K562 (cell line): ENCODE results near the gene SLC22A3. TPM values are rescaled to one million over a fixed set of nuclear protein-coding genes. Genes with fewer than 3 reads are reported as not detected.

ENCODE experiments used
- ATAC-seq: fragments of 200-7000 bp; cut with Tn5 transposase; 3 replicates; pipeline ENCODE4 v1.9.1; 2020; ENCODE audit warnings: moderate library complexity
- BruUV-seq: library from RNA; stranded (reverse); fragments of 400-500 nt; replicated peaks from 2 replicates; lab custom pipeline; 2021; lab: Mats Ljungman, UMichigan
- CTCF ChIA-PET: fragments of 300-600 bp; formaldehyde crosslinking; extraction: SDS; loops from one replicate; lab custom pipeline; 2021; ENCODE audit warnings: low intra/inter-chr PET ratio; lab: Yijun Ruan, JAX
- POLR2A ChIA-PET: fragments of 300-600, 350-650 bp; sonication (Branson Sonifier 250); formaldehyde crosslinking; extraction: SDS; loops from one replicate; lab custom pipeline; 2021; ENCODE audit warnings: antibody characterized with exemption, inconsistent platforms; lab: Yijun Ruan, JAX
- DNase-seq, 4 experiments: peaks; one replicate each; pipeline versions ENCODE4 v3.0.0 to v3.0.0-alpha.2; 2011 to 2018; ENCODE audit warnings: low spot score in 3 of 4, mixed read lengths in 3 of 4; ENCODE audit errors: extremely low read depth in 1 of 4
- FAIRE-seq: peaks from 2 replicates; lab custom pipeline; 2011; peaks lifted over from hg19 to GRCh38; lab: Jason Lieb, UNC
- H2AFZ ChIP-seq: 2 replicates; pipeline ENCODE4 v1.6.0; 2011; ENCODE audit warnings: low read depth, low read length, control low read depth, inconsistent platforms
- H3K27ac ChIP-seq: fragments of 200-600 bp; 3 replicates; pipeline ENCODE4 v1.8.0; 2011; ENCODE audit warnings: low read depth, mild to moderate bottlenecking, control low read depth, inconsistent platforms, low read length, moderate library complexity, mixed read lengths; ENCODE audit errors: extremely low read depth
- H3K27me3 ChIP-seq, 2 experiments: fragments of 300-600 bp in 1 of 2; 2 replicates in 1 of 2; 3 replicates in 1 of 2; pipeline versions ENCODE4 v1.6.0 to v1.8.0; 2011; ENCODE audit warnings: inconsistent platforms in 2 of 2, low read length in 2 of 2, mild to moderate bottlenecking in 1 of 2, mixed read lengths in 1 of 2, moderate library complexity in 1 of 2; ENCODE audit not compliant: control insufficient read depth in 2 of 2, insufficient read depth in 2 of 2
- H3K36me3 ChIP-seq: fragments of 300-600 bp; 3 replicates; pipeline ENCODE4 v1.8.0; 2011; ENCODE audit warnings: mild to moderate bottlenecking, low read length, inconsistent platforms; ENCODE audit not compliant: control insufficient read depth, insufficient read depth
- H3K4me1 ChIP-seq, 2 experiments: fragments of 200-600 bp in 1 of 2; replicated peaks in 1 of 2; 2 replicates in 1 of 2; 3 replicates in 1 of 2; pipeline versions ENCODE4 v1.5.1 to v1.8.0; 2011; ENCODE audit warnings: inconsistent platforms in 2 of 2, low read length in 2 of 2, mild to moderate bottlenecking in 1 of 2, mixed read lengths in 1 of 2, moderate library complexity in 1 of 2; ENCODE audit not compliant: control insufficient read depth in 2 of 2, insufficient read depth in 2 of 2
- H3K4me2 ChIP-seq: 2 replicates; pipeline ENCODE4 v1.6.1; 2011; ENCODE audit warnings: low read length, control low read depth, inconsistent platforms, mixed read lengths; ENCODE audit not compliant: insufficient read depth
- H3K4me3 ChIP-seq: fragments of 200-600 bp; sonication (generic), shearing (Covaris generic); 2 replicates; pipeline ENCODE4 v1.5.1; 2016; ENCODE audit warnings: control low read depth, inconsistent platforms
- H3K79me2 ChIP-seq: fragments of 200-600 bp; 3 replicates; pipeline ENCODE4 v1.8.0; 2011; ENCODE audit warnings: low read length, inconsistent platforms; ENCODE audit not compliant: control insufficient read depth, insufficient read depth
- H3K9ac ChIP-seq, 2 experiments: 2 replicates each; pipeline versions ENCODE4 v1.6.0 to v1.6.1; 2011; ENCODE audit warnings: low read depth in 2 of 2, low read length in 2 of 2, control low read depth in 1 of 2, inconsistent platforms in 1 of 2, mild to moderate bottlenecking in 1 of 2, mixed read lengths in 1 of 2; ENCODE audit not compliant: insufficient read depth in 1 of 2
- H3K9me1 ChIP-seq: one replicate; pipeline ENCODE4 v1.6.0; 2011; ENCODE audit warnings: inconsistent platforms, mild to moderate bottlenecking, low read length, moderate library complexity; ENCODE audit not compliant: control insufficient read depth, insufficient read depth
- H3K9me3 ChIP-seq: replicated peaks from 2 replicates; pipeline ENCODE4 v1.5.1; 2011; ENCODE audit warnings: low read depth, low read length, inconsistent platforms; ENCODE audit not compliant: control insufficient read depth, insufficient read depth
- H4K20me1 ChIP-seq: replicated peaks from 2 replicates; pipeline ENCODE4 v1.6.1; 2011; ENCODE audit warnings: low read length, inconsistent platforms, mixed read lengths; ENCODE audit not compliant: control insufficient read depth, insufficient read depth
- ARID1B ChIP-seq: fragments of 450-650 bp; IDR thresholded peaks from 2 replicates; pipeline ENCODE4 v1.6.1; 2016; ENCODE audit warnings: antibody characterized with exemption, mild to moderate bottlenecking, inconsistent platforms
- CREM ChIP-seq: IDR thresholded peaks from 2 replicates; pipeline ENCODE4 v1.6.1; 2014; ENCODE audit warnings: antibody characterized with exemption, low read depth
- MAFG ChIP-seq: fragments of 450-650 bp; conservative IDR thresholded peaks from 2 replicates; pipeline ENCODE4 v1.6.1; 2016; ENCODE audit warnings: missing genetic modification characterization, missing compliant biosample characterization
- WGBS: fragments of 100-300 bp; shearing (Covaris generic); methylation state at CpG from one replicate; pipeline ENCODE4 v1.1.6; 2016; ENCODE audit warnings: low coverage, mixed read lengths; ENCODE audit not compliant: insufficient coverage; ENCODE audit errors: missing lambda C conversion rate; 5-methylcytosine and 5-hydroxymethylcytosine counted together
- in situ Hi-C: fragments of 300-500 bp; cut with MboI; formaldehyde crosslinking; loops from 4 replicates; pipeline ENCODE4 v1.15.0; 2018; ENCODE audit warnings: inconsistent platforms, mixed read lengths
- intact Hi-C: fragments of 100-400 bp; cut with micrococcal nuclease; formaldehyde crosslinking; loops from 2 replicates; pipeline ENCODE4 v1.14.2; 2022
- polyA plus RNA-seq, 8 experiments: library from polyadenylated mRNA; depleted of rRNA in 4 of 8; stranded (reverse) in 5 of 8; unstranded in 3 of 8; fragments of >200 nt; fragmentation: Nextera tagmentation in 2 of 8; fragmentation: Illumina TruSeq in 1 of 8; extraction: Ambion mirVana in 2 of 8; extraction: Trizol in 1 of 8; gene quantifications; 2 replicates each; pipeline versions ENCODE4 v1.2.1 to v1.2.3, GENCODE V29; 2011 to 2014; ENCODE audit warnings: inconsistent platforms in 1 of 8, missing spikeins in 1 of 8
- total RNA-seq, 7 experiments: library from RNA; depleted of rRNA in 6 of 7; stranded (reverse); fragments of >200 nt in 6 of 7; fragmentation: Illumina TruSeq in 2 of 7; extraction: Trizol in 2 of 7; gene quantifications; 2 replicates each; pipeline versions ENCODE4 v1.2.1 to v1.2.3, GENCODE V29; 2011 to 2021; ENCODE audit warnings: low replicate concordance in 1 of 7
- TF ChIP-seq, protein P1 (sequence below), 2 experiments: fragments of 200-800 bp in 1 of 2; sonication (Bioruptor generic) in 1 of 2; sonication (generic) in 1 of 2; formaldehyde crosslinking in 1 of 2; IDR thresholded peaks in 1 of 2; conservative IDR thresholded peaks in 1 of 2; 2 replicates each; pipeline versions ENCODE4 v1.5.0 to v1.6.1; 2016 to 2020; ENCODE audit warnings: missing compliant biosample characterization in 1 of 2, missing genetic modification characterization in 1 of 2, missing genetic modification reagents in 1 of 2

The SLC22A3 gene
- total and polyA plus RNA-seq, 9 of the 15 experiments (the other 6 are each of a cell fraction or from before 2014, with no cell fraction given), result not detected

DNA sequence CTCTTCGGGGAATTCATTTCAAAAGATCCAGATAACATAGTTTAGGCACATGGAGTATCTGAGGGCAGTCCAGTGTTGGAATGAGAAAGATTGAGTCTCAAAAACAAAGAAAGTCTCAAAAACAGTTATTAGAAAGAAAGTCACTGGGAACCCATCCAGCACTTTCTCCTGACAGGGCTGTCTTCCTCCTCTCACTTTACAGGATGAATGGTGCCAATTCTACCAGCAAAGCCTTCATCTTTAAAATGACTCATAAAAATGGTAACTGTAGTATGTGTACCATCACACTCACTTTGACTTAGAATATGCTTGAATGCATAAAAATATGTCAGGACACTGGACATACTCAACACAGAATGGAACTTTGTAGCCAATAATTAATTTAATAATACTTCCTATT lies 71.3 kb downstream of the SLC22A3 start:
- Histone ChIP-seq H3K36me3 (no peaks in the 10 kb centered on the region), H3K9me1 (no peaks in the 10 kb centered on the region), H3K9me3 (no peaks in the 10 kb centered on the region), H3K79me2 (no peaks in the 10 kb centered on the region), H3K4me3 (no peak overlapping the region), H3K27me3 (peaks cover 9 to 14% of the 10 kb centered on the region in 2 experiments; a peak in 4 of 5 replicates), H2AFZ (no peak overlapping the region), H3K4me2 (no peak overlapping the region), H3K27ac (no peak overlapping the region), H4K20me1 (no peaks in the 10 kb centered on the region), H3K9ac (no peak overlapping the region), H3K4me1 (no peaks in the 10 kb centered on the region)
- DNase-seq, result no peak
- no peak for TF ChIP-seq ARID1B
- TF ChIP-seq CREM, result no peak
- TF ChIP-seq, protein P1, sequence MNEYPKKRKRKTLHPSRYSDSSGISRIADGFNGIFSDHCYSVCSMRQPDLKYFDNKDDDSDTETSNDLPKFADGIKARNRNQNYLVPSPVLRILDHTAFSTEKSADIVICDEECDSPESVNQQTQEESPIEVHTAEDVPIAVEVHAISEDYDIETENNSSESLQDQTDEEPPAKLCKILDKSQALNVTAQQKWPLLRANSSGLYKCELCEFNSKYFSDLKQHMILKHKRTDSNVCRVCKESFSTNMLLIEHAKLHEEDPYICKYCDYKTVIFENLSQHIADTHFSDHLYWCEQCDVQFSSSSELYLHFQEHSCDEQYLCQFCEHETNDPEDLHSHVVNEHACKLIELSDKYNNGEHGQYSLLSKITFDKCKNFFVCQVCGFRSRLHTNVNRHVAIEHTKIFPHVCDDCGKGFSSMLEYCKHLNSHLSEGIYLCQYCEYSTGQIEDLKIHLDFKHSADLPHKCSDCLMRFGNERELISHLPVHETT (CRISPR knock-in tag; conservative IDR thresholded peaks at IDR 0.05 in 1 of 2, IDR thresholded peaks at IDR 0.05 in 1 of 2), result no peak
- TF ChIP-seq MAFG, result no peak
- BruUV-seq, result no TSS peak
- ATAC-seq, result no peak
- no peak for FAIRE-seq
- WGBS, result 0% methylated on average over 1 of the region's 1 CpG
- intact Hi-C loops (no loop called here), in situ Hi-C loops (no loop called here)
- CTCF ChIA-PET, result interaction anchor here (0.5 kb wide), 1 partner anchor 494 kb away, joined by 4 read pairs; no protein-coding TSS in a partner anchor
- POLR2A ChIA-PET, result no interaction called here
